Cardiac ventricle fibroblast (primary cell): ENCODE data around the gene DEPDC7. TPM values are rescaled to one million over a fixed set of nuclear protein-coding genes. Genes with fewer than 3 reads are reported as not detected.

ENCODE experiments used
- total RNA-seq: library from RNA; depleted of rRNA; stranded (reverse); fragments of >200 nt; gene quantifications from 2 replicates; pipeline ENCODE4 v1.2.3, GENCODE V29; 2015

The DEPDC7 gene
- total RNA-seq, result 1.4 and 1.6 TPM in 2 replicates

GRCh38 chr11:33015621-33016551 lies at the start of gene DEPDC7:
DEPDC7 (plus strand) TSS chr11:33015878; CDS start chr11:33015956, 78 bp downstream.

GRCh38 chr11:33039274-33040032 lies 23.8 kb downstream of the DEPDC7 start, which contains the start of gene TCP11L1:
TCP11L1 (plus strand) TSS chr11:33039572; CDS start chr11:33043774, 4,202 bp downstream.

Other genes with a start within 250 kb of the DEPDC7 start
- gene CCDC73, start 221.2 kb upstream of the DEPDC7 start, total RNA-seq, result not detected in 2 replicates
- 0.05 and 0.06 TPM in 2 replicates for gene PRRG4, start 186.0 kb upstream of the DEPDC7 start, total RNA-seq
- gene QSER1, start 123.1 kb upstream of the DEPDC7 start, total RNA-seq, result 18.1 and 18.5 TPM in 2 replicates
- 12.9 and 14.2 TPM in 2 replicates for gene TCP11L1, start 23.7 kb downstream of the DEPDC7 start, total RNA-seq
- 18.4 and 23.6 TPM in 2 replicates for gene CSTF3, start 145.6 kb downstream of the DEPDC7 start, total RNA-seq
- 63.6 and 95.8 TPM in 2 replicates for gene HIPK3, start 241.5 kb downstream of the DEPDC7 start, total RNA-seq